HS-5 (cell line): ENCODE results near the gene FHIT.
"Not testable (repeated sequence)": the region's sequence is repeated elsewhere in the genome, so short reads cannot be mapped to it uniquely, and the experiment has no call there.

Experiments
- DNase-seq: peaks from one replicate; pipeline ENCODE4 v3.0.0-alpha.2; 2012; ENCODE audit warnings: low read depth

FHIT gene

GRCh38 chr3:59829527-59829926 lies 1421.7 kb downstream of the FHIT start:
- DNase-seq, result no peak

DNA sequence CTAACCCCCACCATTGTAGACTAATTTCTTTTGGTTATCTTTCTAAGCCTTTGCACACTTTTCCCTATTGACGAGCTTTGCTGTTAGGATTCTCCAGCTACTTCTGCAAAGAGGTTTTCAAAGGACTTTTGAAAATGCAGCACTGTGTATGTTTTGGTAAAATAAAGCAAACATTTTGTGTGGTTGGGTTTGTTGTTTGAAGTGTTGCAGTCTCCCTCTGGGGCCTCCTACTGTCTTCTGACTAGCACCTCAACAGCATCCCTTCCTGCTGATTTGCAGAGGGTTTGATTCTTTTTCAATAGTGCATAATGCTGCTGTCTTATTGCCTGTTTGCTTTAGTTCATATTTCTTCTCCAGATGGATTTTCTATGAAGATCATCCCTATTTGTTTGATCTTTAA lies 1426.4 kb downstream of the FHIT start:
- no peak for DNase-seq

DNA sequence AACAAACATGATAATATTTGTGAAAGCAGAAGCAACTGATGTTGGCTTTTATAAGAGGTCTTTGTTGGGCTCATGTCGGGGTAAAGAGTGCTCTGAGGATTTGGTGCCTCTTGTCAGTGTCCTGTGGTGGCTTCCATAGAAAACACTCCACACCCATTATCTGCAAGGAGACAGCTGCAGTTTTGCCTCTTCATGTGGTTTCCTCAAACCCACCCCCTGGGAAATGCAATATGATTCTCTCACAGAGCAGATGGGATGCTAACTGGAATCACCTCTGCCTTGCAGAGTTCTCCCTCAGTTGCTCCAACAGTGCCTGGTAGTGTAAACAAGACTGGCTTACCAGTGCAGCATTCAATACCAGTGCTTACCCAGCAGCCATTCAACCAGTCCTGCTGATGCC lies 1430.0 kb downstream of the FHIT start:
- no peak for DNase-seq

DNA sequence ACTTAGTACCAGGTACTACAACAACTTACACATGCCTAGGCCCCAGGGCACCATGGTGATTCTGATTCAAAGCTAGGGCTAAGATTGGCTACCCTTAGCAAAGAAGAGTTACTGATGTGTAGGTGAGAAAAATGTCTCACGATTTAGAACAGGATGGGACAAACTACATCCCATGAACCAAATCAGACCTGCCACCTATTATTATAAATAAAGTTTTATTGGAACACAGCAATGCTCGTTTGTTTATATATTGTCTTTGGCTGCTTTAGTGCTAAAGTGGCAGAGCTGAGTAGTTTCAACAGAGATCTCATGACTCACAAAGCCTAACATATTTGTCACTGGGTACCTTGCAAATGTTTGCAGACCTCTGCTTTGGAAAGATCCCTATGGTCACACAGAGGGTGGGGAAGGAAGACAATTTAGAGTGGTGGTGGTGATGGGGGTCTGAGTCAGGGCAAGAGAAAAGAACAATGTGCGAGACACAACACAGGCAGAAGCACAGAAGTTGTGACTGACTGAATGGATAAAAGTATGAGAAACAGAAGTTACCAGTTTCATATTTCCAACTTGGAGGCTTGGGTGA lies 1430.8 kb downstream of the FHIT start:
- DNase-seq, result no peak

- no peak for DNase-seq
These were observed 1432.3 kb downstream of the FHIT start for GRCh38 chr3:59818919-59819300.

DNA sequence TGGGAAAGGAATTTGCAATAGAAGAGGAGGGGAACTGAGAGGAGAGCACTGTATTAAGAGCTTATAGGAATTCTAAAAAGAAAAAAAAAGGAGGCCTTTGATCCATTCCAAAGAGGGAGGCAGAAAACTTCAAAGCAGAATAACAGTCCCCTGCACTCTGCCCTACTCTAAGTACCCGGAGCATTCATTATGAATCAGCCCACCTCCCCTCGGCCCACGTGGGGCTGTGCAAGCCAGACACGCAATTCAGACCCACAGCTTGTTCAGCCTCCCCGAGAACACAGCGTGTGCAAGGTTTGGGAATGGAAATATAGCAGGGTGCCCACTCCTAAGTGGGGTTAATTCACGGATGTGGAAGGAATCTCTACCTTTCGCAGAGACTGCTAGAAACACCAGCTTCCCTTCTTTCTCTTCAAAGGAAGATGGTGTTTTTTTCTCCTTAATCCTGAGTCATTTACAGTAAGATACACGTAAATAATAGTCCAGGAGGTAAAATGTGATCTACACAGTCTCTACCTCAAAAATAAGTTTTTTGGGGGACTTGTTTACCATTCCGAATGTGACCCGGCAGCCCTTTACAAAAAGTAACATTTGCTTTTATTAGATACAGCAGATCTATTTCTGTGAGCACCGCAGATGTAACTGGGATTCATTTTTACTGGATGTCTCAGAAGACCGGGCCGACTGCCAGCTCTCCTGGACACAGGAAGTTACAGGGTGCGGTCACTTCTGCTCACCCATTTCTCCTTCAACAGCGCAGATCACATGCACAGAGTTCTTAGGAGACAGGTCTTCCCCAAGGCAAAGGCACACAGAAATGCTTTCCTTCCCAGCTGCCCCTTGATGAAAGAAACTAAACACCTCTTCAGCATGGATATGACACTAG lies 1433.0 kb downstream of the FHIT start:
- DNase-seq, result peak; percentile 87

GRCh38 chr3:59817511-59817910 lies 1433.7 kb downstream of the FHIT start:
- no peak for DNase-seq

GRCh38 chr3:59816312-59816711 lies 1434.9 kb downstream of the FHIT start:
- no peak for DNase-seq

DNA sequence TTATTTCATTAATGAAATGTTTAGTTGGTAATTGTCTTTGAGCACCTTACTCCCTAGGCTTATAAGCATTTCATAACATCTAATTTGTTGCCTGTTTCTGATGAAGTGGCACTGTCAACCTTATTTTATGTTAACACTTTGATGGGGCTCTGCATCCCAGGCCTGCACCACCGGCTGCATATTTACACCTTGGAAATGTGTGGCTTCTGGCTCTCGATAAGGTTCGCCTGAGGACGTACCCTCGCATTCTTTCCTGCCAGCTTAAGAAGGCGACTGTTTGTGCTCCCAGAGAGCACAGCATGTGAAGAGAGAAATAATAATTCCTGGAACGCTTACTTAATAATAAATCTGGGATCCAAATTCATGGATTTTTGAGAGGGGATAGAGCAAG lies 1438.1 kb downstream of the FHIT start:
- DNase-seq, result no peak

DNA sequence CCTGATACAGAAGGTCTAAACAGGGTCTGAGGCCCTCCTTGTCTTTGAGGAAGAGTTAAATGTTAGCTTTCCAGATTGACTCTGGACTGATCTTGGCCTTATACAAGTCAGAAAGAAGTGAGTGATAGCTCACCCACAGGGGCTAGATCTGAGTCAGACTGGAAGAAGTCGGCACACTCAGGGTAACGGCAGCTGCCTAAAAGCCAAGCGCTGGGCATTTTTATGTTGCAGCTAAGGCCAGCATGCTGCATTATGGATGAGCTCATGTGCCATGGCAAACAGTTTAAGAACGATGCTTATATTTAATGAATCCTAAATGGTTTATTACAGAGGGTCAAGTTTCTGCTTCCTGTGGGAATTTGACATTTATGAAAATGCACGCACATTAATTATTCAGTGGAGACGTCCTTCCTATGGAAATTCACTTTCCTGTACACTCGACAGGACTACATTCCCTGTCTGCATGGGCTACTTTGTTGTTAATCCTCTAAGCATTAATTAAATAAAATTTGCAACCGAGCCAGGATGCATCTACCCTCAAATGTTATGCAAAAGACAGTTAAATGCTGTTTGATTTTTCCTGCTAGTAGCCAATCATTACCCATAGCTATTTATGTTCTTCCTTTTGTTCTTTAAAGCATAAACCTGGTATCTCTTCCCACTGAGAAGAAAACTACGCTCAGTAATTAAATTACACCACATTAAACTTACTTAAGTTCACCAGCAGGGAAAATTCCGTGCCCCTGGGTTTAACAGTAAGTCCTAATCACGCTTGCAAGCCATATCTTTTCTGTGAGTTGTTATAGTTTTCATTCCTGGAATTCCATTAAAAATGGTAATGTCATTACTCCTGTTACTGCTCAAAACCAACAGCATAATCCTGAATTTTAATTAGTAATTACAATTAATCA lies 1438.8 kb downstream of the FHIT start:
- DNase-seq, result no peak

DNA sequence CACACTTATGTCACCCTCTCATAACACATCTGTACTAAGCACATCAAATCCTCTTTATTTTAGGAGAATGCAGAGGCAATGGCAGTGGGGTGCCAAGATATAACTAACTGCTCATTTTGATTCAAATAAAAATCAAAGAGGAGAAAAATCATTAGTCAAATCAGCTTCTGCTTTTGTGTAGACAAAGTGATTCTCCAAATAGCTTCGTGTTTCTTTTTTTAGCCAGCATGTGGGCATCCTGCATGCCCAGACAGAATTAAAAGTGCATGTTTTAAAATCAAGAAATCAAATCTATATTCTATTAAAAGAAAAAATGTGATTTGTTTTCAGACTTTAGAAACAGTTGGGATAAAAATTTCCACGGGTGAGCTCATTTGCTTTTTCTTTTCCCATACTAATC lies 1440.1 kb downstream of the FHIT start:
- DNase-seq, result no peak

- DNase-seq, result no peak
These were observed 1440.6 kb downstream of the FHIT start for GRCh38 chr3:59810606-59811005.

DNA sequence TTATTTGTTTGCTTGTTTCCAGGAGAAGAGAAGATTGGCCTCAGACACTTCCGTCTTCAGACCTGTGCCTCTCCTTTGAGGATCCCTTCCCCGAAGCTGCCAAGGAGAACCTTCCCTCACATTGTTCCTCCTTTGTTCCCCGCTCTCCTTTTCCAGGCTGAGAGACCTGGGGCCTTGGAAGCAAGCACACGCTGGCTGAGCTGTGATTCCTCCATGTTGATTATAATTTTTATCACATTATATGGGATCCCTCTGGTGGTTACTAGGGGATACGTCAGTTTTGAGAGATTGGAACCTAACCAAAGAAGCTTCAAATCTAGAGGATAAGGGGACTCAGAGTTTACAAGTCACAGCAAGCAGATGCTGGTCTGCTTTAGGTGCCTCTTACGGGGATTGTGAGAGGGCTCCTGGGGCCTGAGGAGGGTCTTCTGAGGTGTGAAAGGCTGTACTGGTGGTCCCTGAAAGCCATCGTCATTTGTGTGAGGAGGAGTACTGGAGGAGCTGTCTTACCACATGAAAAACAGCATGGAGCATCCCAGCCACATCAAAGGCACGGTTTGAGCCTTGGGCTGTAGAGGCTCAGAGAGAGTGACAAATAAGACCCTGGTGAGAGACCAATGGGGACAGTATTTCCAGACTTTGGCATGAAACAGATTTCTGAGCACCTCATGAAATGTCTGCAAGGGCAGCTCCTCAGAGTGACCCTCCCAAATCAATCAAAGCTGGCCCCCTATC lies 1441.4 kb downstream of the FHIT start:
- no peak for DNase-seq

GRCh38 chr3:59809016-59809415 lies 1442.2 kb downstream of the FHIT start:
- DNase-seq, result peak; percentile 39

DNA sequence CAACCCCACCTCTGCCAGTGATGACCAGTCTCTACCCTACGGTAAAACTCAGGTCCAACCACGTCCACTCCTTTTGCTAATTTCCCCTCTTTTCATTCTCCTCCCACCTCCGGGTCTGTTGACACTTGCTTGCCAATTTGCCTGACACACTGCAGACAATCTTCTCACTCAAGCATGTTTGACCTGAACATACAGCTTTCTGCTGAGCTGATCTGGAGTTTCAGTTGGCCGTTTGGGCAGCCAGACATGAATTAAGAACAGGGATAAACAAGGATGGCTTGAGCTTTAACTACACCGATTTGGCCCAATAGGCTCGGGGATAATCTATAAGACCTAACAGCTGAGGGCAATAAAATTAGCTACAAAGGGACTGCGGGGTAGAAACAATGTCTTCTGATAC lies 1442.8 kb downstream of the FHIT start:
- no peak for DNase-seq

- no peak for DNase-seq
These were observed 1448.0 kb downstream of the FHIT start for GRCh38 chr3:59803268-59803667.

DNA sequence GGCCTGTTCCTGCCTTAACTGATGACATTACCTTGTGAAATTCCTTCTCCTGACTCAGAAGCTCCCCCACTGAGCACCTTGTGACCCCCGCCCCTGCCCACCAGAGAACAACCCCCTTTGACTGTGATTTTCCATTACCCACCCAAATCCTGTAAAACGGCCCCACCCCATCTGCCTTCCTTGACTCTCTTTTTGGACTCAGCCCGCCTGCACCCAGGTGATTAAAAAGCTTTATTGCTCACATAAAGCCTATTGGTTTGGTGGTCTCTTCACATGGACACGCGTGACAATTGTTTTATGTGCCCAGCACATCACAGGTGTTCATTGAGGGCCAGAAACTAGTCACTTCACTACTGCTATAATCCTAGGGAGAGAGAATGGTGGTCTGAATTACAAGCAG lies 1448.8 kb downstream of the FHIT start:
- DNase-seq, result not testable (repeated sequence)

DNA sequence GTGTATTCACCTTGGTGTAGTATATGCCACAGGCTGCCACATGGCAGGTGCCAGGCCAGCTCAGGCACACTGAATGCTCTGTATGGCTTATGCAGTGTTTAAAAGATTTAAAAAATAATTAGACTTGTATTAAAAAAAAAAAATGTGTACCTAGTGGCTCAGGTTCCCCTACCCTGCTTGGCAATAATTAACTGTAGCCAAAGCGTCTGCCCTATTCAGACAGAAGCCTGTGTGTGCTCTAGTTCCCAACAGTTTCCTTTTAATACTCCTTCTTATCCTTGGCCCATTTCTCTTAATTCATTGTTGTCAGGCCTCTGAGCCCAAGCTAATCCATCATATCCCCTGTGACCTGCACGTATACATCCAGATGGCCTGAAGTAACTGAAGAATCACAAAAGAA lies 1449.2 kb downstream of the FHIT start:
- no peak for DNase-seq

DNA sequence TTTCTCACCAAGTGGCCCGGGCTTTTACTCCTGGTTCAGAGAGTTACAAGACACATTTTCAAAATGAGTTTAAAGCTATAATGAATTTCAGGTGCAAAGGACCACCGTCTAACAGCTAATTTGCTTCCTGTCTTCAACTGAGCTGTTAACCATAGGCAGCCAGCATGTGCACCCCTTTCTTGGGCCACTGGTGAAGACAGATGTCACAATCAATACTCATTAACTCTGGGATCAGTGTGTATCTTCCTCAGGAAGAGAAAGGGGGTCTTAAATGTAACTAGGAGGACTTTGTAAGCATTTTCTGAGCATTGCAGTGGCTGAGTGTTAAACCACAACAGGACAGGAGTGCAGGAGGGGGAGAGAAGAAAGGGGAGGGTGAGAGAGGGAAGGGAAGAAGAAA lies 1450.8 kb downstream of the FHIT start:
- no peak for DNase-seq

DNA sequence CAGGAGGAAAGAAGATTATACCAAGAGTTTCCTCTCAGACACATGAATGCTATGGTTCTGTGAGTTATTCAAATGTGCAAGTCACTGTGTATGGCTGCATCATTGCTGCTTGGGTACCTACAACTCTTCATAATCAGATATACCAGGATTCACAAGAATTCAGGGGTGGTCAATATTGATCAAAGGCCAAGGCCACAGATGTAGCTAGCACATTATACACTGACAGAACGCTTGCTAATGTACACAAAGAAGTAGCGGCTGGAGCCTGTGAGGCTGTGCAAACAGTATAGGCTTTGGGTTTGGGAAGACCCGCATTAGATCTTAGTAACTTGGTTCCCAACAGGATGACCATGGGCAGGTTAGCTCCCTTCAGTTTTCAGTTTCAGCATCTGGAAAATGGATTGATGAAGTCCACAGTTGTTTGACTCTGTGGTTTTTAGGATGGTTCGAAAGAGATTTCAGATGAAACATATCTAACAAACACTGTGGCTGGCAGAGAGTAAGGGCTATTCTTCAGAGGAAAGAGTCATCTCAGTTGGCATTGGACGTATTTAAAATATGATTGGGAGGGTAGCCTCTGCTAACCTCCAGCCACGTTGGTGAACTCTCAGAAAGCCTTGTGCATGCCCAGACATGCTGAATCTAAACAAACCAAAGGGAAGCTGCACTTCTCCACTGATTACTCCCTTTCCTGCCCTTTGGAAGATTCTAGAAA lies 1452.7 kb downstream of the FHIT start:
- DNase-seq, result no peak

DNA sequence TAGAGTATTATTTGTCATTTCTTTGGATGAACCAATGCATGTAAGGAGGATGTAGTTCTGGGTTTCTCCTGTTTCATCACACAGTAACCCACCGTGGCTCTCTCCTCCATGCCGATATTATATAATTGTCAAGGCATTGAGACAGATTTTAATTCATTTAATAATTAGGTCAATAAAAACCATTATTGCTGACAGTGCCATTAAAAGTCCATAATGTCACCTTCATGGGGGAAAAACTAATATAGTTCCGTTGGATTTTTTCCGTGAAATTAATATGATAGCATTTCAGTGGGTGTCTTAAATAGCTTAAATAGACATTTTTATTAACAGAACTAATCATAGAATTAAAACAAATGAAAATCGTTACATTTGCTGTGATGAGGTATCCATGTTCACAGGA lies 1453.7 kb downstream of the FHIT start:
- DNase-seq, result no peak
